Panc1 (cell line): ENCODE measurements around the gene ZFAND2A.
"Not testable (repeated sequence)": the region's sequence is repeated elsewhere in the genome, so short reads cannot be mapped to it uniquely, and the experiment has no call there.

Experiments used
- POLR2AphosphoS5 ChIP-seq: IDR thresholded peaks from 2 replicates; pipeline ENCODE4 v1.6.1; 2012; ENCODE audit warnings: mild to moderate bottlenecking, low read depth, low read length, moderate library complexity
- REST ChIP-seq, 2 experiments: IDR thresholded peaks; 2 replicates each; pipeline ENCODE4 v1.6.1; 2011 to 2012; ENCODE audit warnings: low read depth in 2 of 2, control low read depth in 1 of 2, low read length in 1 of 2, mild to moderate bottlenecking in 1 of 2, moderate library complexity in 1 of 2; ENCODE audit not compliant: insufficient read depth in 1 of 2
- SIN3A ChIP-seq: IDR thresholded peaks from 2 replicates; pipeline ENCODE4 v1.6.1; 2012; ENCODE audit warnings: low read depth, mild to moderate bottlenecking, low read length, moderate library complexity, borderline replicate concordance; ENCODE audit not compliant: insufficient read depth
- TF ChIP-seq, protein P1 (sequence below): fragments of 450-650 bp; IDR thresholded peaks from 2 replicates; pipeline ENCODE4 v1.5.1; 2017; ENCODE audit warnings: mild to moderate bottlenecking

DNA sequence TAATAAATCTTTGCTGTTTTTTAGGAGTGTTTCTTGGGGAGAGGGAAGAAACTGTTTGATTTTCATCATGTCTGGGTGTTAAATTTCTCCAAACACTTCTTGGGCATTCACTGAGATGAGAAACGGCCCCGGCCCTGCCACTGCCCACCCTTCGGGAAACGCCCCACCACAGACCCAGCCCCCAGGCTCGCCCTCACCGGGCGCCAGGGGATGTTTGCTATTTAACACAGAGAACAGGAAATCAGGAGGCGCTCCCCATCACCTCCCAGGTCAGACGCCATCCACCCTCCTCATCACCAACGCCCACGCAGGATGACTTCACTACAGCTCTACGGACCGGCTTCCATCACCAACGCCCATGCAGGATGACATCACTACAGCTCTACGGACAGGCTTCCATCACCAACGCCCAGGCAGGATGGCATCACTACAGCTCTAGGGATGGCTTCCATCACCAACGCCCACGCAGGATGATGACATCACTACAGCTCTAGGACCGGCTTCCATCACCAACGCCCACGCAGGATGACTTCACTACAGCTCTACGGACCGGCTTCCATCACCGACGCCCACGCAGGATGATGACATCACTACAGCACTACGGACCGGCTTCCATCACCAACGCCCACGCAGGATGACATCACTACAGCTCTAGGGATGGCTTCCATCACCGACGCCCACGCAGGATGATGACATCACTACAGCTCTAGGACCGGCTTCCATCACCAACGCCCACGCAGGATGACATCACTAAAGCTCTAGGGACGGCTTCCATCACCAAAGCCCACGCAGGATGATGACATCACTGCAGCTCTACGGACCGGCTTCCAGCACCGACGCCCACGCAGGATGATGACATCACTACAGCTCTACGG, 44.6 kb downstream of the ZFAND2A start:
- not testable (repeated sequence) for TF ChIP-seq REST (IDR thresholded peaks at IDR 0.05; ENCODE audit: insufficient read depth in 1 of 2, low read depth in 2 of 2, low read length in 1 of 2); SIN3A; POLR2AphosphoS5
- TF ChIP-seq, protein P1, sequence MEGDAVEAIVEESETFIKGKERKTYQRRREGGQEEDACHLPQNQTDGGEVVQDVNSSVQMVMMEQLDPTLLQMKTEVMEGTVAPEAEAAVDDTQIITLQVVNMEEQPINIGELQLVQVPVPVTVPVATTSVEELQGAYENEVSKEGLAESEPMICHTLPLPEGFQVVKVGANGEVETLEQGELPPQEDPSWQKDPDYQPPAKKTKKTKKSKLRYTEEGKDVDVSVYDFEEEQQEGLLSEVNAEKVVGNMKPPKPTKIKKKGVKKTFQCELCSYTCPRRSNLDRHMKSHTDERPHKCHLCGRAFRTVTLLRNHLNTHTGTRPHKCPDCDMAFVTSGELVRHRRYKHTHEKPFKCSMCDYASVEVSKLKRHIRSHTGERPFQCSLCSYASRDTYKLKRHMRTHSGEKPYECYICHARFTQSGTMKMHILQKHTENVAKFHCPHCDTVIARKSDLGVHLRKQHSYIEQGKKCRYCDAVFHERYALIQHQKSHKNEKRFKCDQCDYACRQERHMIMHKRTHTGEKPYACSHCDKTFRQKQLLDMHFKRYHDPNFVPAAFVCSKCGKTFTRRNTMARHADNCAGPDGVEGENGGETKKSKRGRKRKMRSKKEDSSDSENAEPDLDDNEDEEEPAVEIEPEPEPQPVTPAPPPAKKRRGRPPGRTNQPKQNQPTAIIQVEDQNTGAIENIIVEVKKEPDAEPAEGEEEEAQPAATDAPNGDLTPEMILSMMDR: not testable (repeated sequence)
